ENCODE data around the gene UBAC1.

- TF ChIP-seq CTCF (conservative IDR thresholded peaks at IDR 0.05 in 1 of 2, IDR thresholded peaks at IDR 0.05 in 1 of 2; ENCODE audit: extremely low read depth in 1 of 2, insufficient read depth in 1 of 2, low read depth in 1 of 2, low read length in 2 of 2) (no peak), EZH2 (IDR thresholded peaks at IDR 0.05; ENCODE audit: borderline replicate concordance, low read length) (no peak)
Observed at GRCh38 chr9:136008693-136008997, 47.5 kb upstream of the UBAC1 start.

Measured in mammary epithelial cell (primary cell).